ENCODE data around the gene ZNF276.
"Not testable (repeated sequence)": the region's sequence is repeated elsewhere in the genome, so short reads cannot be mapped to it uniquely, and the experiment has no call there.

Gene ZNF276

GRCh38 chr16:89720813-89721545 is at the start of gene ZNF276, which contains the start of gene VPS9D1:
Gene ZNF276, plus strand, starts transcription at chr16:89721537. Its CDS starts 104 bp downstream, at chr16:89721641.
Gene VPS9D1, minus strand, starts transcription at chr16:89720898. Its CDS starts 37 bp downstream, at chr16:89720861.
- peak; percentile 83 for DNase-seq

- DNase-seq: not testable (repeated sequence)
Observed at GRCh38 chr16:89671565-89671964, 49.8 kb upstream of the ZNF276 start.

GRCh38 chr16:89672177-89672941 is 49.0 kb upstream of the ZNF276 start:
- no peak for DNase-seq

GRCh38 chr16:89678258-89678657 is 43.1 kb upstream of the ZNF276 start:
- no peak for DNase-seq

GRCh38 chr16:89685916-89686315 is 35.4 kb upstream of the ZNF276 start:
- DNase-seq: no peak

- peak; percentile 89 for DNase-seq
Observed at GRCh38 chr16:89686520-89687091, 34.7 kb upstream of the ZNF276 start, which contains the start of gene CDK10. Gene CDK10, plus strand, starts transcription at chr16:89686689. Its CDS starts 22 bp downstream, at chr16:89686711.

GRCh38 chr16:89687092-89687940 is 34.0 kb upstream of the ZNF276 start:
- no peak for DNase-seq

- no peak for DNase-seq
Observed at GRCh38 chr16:89688395-89688794, 32.9 kb upstream of the ZNF276 start.

- DNase-seq: no peak
Observed at GRCh38 chr16:89689142-89689541, 32.2 kb upstream of the ZNF276 start.

- DNase-seq: not testable (repeated sequence)
Observed at GRCh38 chr16:89689621-89690020, 31.7 kb upstream of the ZNF276 start.

GRCh38 chr16:89690392-89690901 is 30.9 kb upstream of the ZNF276 start:
- no peak for DNase-seq

GRCh38 chr16:89691231-89691985 is 29.9 kb upstream of the ZNF276 start:
- DNase-seq: no peak

GRCh38 chr16:89691986-89692569 is 29.3 kb upstream of the ZNF276 start:
- DNase-seq: no peak

- DNase-seq: no peak
Observed at GRCh38 chr16:89693289-89693731, 28.0 kb upstream of the ZNF276 start.

GRCh38 chr16:89693931-89694783 is 27.2 kb upstream of the ZNF276 start:
- DNase-seq: no peak

GRCh38 chr16:89694784-89695085 is 26.6 kb upstream of the ZNF276 start:
- not testable (repeated sequence) for DNase-seq

GRCh38 chr16:89695086-89695874 is 26.1 kb upstream of the ZNF276 start:
- no peak for DNase-seq

- no peak for DNase-seq
Observed at GRCh38 chr16:89695875-89696669, 25.3 kb upstream of the ZNF276 start.
